IMR-90 (cell line): ENCODE measurements around the gene SCAMP4. TPM values are rescaled to one million over a fixed set of nuclear protein-coding genes. Genes with fewer than 3 reads are reported as not detected.

ENCODE experiments used
- ATAC-seq: fragments of 200-7000 bp; cut with Tn5 transposase; 2 replicates; pipeline ENCODE4 v1.9.1; 2020; ENCODE audit warnings: low read depth, mild to moderate bottlenecking, moderate library complexity
- BruUV-seq: library from RNA; stranded (reverse); fragments of 400-500 nt; replicated peaks from 2 replicates; lab custom pipeline; 2021; lab: Mats Ljungman, UMichigan
- CTCF ChIA-PET: fragments of 300-600 bp; formaldehyde crosslinking; extraction: SDS; loops from one replicate; lab custom pipeline; 2021; ENCODE audit warnings: antibody characterized with exemption; lab: Yijun Ruan, JAX
- POLR2A ChIA-PET: fragments of 300-600 bp; sonication (Branson Sonifier 250); formaldehyde crosslinking; loops from one replicate; lab custom pipeline; 2022; ENCODE audit warnings: antibody characterized with exemption; ENCODE audit not compliant: unreplicated experiment; lab: Charles Lee
- DNase-seq: peaks from one replicate; pipeline ENCODE4 v3.0.0; 2013
- H2AFZ ChIP-seq: replicated peaks from 2 replicates; pipeline ENCODE3; 2013; ENCODE audit warnings: low read length, mild to moderate bottlenecking; ENCODE audit not compliant: poor library complexity
- H2AK5ac ChIP-seq: 2 replicates; pipeline ENCODE4 v1.6.1; 2013; ENCODE audit warnings: low read depth, low read length, inconsistent platforms
- H2AK9ac ChIP-seq: replicated peaks from 2 replicates; pipeline ENCODE3; 2013; ENCODE audit warnings: mild to moderate bottlenecking, low read depth, low read length, moderate library complexity; ENCODE audit not compliant: poor library complexity
- H2BK120ac ChIP-seq: 2 replicates; pipeline ENCODE4 v1.6.1; 2013; ENCODE audit warnings: low read depth, low read length, inconsistent platforms
- H2BK15ac ChIP-seq: 3 replicates; pipeline ENCODE4 v1.6.1; 2013; ENCODE audit warnings: low read depth, low read length, inconsistent platforms
- H2BK20ac ChIP-seq: 2 replicates; pipeline ENCODE4 v1.6.1; 2013; ENCODE audit warnings: low read depth, mild to moderate bottlenecking, inconsistent platforms, low read length, moderate library complexity
- H2BK5ac ChIP-seq: 2 replicates; pipeline ENCODE4 v1.6.1; 2013; ENCODE audit warnings: mild to moderate bottlenecking, low read depth, low read length, inconsistent platforms; ENCODE audit not compliant: poor library complexity, severe bottlenecking
- H3K14ac ChIP-seq: replicated peaks from 2 replicates; pipeline ENCODE4 v1.6.1; 2013; ENCODE audit warnings: low read depth, low read length, inconsistent platforms
- H3K18ac ChIP-seq: 2 replicates; pipeline ENCODE4 v1.6.1; 2013; ENCODE audit warnings: low read depth, low read length, control low read depth
- H3K23ac ChIP-seq: 2 replicates; pipeline ENCODE4 v1.6.1; 2013; ENCODE audit warnings: low read depth, low read length, inconsistent platforms
- H3K27ac ChIP-seq: 2 replicates; pipeline ENCODE4 v1.5.1; 2013; ENCODE audit warnings: mild to moderate bottlenecking, control low read depth, low read length; ENCODE audit not compliant: insufficient read depth
- H3K27me3 ChIP-seq: 2 replicates; pipeline ENCODE4 v1.6.1; 2013; ENCODE audit warnings: low read length; ENCODE audit not compliant: control insufficient read depth, insufficient read depth
- H3K36me3 ChIP-seq: 2 replicates; pipeline ENCODE4 v1.6.1; 2013; ENCODE audit warnings: low read length, mixed read lengths; ENCODE audit not compliant: control insufficient read depth, insufficient read depth
- H3K4ac ChIP-seq: 2 replicates; pipeline ENCODE4 v1.6.1; 2013; ENCODE audit warnings: low read depth, low read length, inconsistent platforms
- H3K4me1 ChIP-seq: 2 replicates; pipeline ENCODE4 v1.6.1; 2013; ENCODE audit warnings: low read length, mixed read lengths; ENCODE audit not compliant: control insufficient read depth, insufficient read depth
- H3K4me2 ChIP-seq: 2 replicates; pipeline ENCODE4 v1.6.1; 2013; ENCODE audit warnings: low read depth, mild to moderate bottlenecking, control low read depth, low read length, moderate library complexity
- H3K4me3 ChIP-seq: 2 replicates; pipeline ENCODE4 v1.5.1; 2013; ENCODE audit warnings: low read depth, mild to moderate bottlenecking, control low read depth, low read length, moderate library complexity; ENCODE audit not compliant: insufficient read depth
- H3K56ac ChIP-seq: 2 replicates; pipeline ENCODE4 v1.6.1; 2013; ENCODE audit warnings: low read length, inconsistent platforms; ENCODE audit not compliant: insufficient read depth; ENCODE audit errors: extremely low read depth
- H3K79me1 ChIP-seq, 2 experiments: 2 replicates each; pipeline ENCODE4 v1.6.1; 2013; ENCODE audit warnings: low read length in 2 of 2, inconsistent platforms in 1 of 2, low read depth in 1 of 2
- H3K9ac ChIP-seq: 2 replicates; pipeline ENCODE4 v1.6.1; 2013; ENCODE audit warnings: low read depth, low read length, control low read depth
- H3K9me1 ChIP-seq: 2 replicates; pipeline ENCODE4 v1.6.1; 2013; ENCODE audit warnings: low read length, inconsistent platforms; ENCODE audit not compliant: insufficient read depth
- H3K9me3 ChIP-seq: 2 replicates; pipeline ENCODE4 v1.6.1; 2013; ENCODE audit warnings: low read length; ENCODE audit not compliant: control insufficient read depth, insufficient read depth
- H4K20me1 ChIP-seq: 2 replicates; pipeline ENCODE4 v1.6.1; 2013; ENCODE audit warnings: low read length, inconsistent platforms; ENCODE audit not compliant: insufficient read depth
- H4K5ac ChIP-seq: 2 replicates; pipeline ENCODE4 v1.6.1; 2013; ENCODE audit warnings: mild to moderate bottlenecking, low read depth, low read length, control low read depth
- H4K8ac ChIP-seq, 2 experiments: 2 replicates each; pipeline ENCODE4 v1.6.1; 2013; ENCODE audit warnings: low read depth in 2 of 2, low read length in 2 of 2, control low read depth in 1 of 2, inconsistent platforms in 1 of 2
- H4K91ac ChIP-seq: 2 replicates; pipeline ENCODE4 v1.6.1; 2013; ENCODE audit warnings: low read depth, low read length, inconsistent platforms; ENCODE audit not compliant: insufficient read depth
- NFE2L2 ChIP-seq: fragments of 150-350 bp; IDR thresholded peaks from 2 replicates; pipeline ENCODE4 v1.6.1; 2016; ENCODE audit warnings: low read depth, mild to moderate bottlenecking, low read length
- RCOR1 ChIP-seq: IDR thresholded peaks from 2 replicates; pipeline ENCODE4 v1.6.1; 2012; ENCODE audit warnings: mild to moderate bottlenecking, low read length, improper control_type of control experiment; ENCODE audit not compliant: insufficient replicate concordance
- WGBS, 2 experiments: methylation state at CpG; one replicate each; pipeline versions ENCODE4 v1.1.5 to v1.1.7; 2013; ENCODE audit warnings: missing lambda C conversion rate in 2 of 2; ENCODE audit not compliant: insufficient read length in 1 of 2; ENCODE audit errors: extremely low coverage in 2 of 2; 5-methylcytosine and 5-hydroxymethylcytosine counted together
- dilution Hi-C: fragments of 300-500 bp; cut with HindIII; formaldehyde crosslinking; loops from one replicate; pipeline ENCODE4 v1.14.3; 2018; ENCODE audit warnings: low sequenced_read_pairs; ENCODE audit not compliant: unreplicated experiment
- in situ Hi-C: fragments of 300-500 bp; cut with MboI; formaldehyde crosslinking; loops from 3 replicates; pipeline ENCODE4 v1.14.3; 2019; ENCODE audit warnings: low sequenced_read_pairs, inconsistent platforms, mixed read lengths
- intact Hi-C: fragments of 100-400 bp; cut with micrococcal nuclease; formaldehyde crosslinking; loops from 2 replicates; pipeline ENCODE4 v1.10.0; 2022
- polyA plus RNA-seq, 3 experiments: library from polyadenylated mRNA; depleted of rRNA; stranded (reverse); fragments of >200 nt; gene quantifications; 2 replicates each; pipeline ENCODE4 v1.2.3, GENCODE V29; 2012; ENCODE audit warnings: low replicate concordance in 1 of 3
- total RNA-seq: library from RNA; depleted of rRNA; stranded (reverse); fragments of >200 nt; gene quantifications from 2 replicates; pipeline ENCODE4 v1.2.3, GENCODE V29; 2012

SCAMP4 gene
- total and polyA plus RNA-seq, 2 of the 4 experiments (the other 2 are of a cell fraction) = 16.1 to 28.1 TPM

- dilution Hi-C loops = no loop called here
- no peak overlapping the region for H3K9ac ChIP-seq
- H3K36me3 ChIP-seq = no peaks in the 10 kb centered on the region
- H3K27ac ChIP-seq = no peak overlapping the region
- no peak overlapping the region for H3K4me2 ChIP-seq
- H3K4me3 ChIP-seq = no peak overlapping the region
- no peak overlapping the region for H3K23ac ChIP-seq
- H2AK5ac ChIP-seq = no peak overlapping the region
- H4K5ac ChIP-seq = no peak overlapping the region
- no peaks in the 10 kb centered on the region for H3K27me3 ChIP-seq
- H3K4me1 ChIP-seq = peaks cover 2% of the 10 kb centered on the region; the same call in 1 of the 2 replicates
- H3K56ac ChIP-seq = no peak overlapping the region
- H4K91ac ChIP-seq = no peak overlapping the region
- DNase-seq (no peak), ATAC-seq (no peak)
- TF ChIP-seq NFE2L2 (no peak), RCOR1 (no peak)
- WGBS, 2 experiments = 83% methylated on average over 13 of the region's 24 CpGs; no CpG with 5 or more reads in 1 of the 2 experiments
- CTCF ChIA-PET = no interaction called here
- peaks cover 2% of the 10 kb centered on the region for H4K20me1 ChIP-seq
- no peak overlapping the region for H2AFZ ChIP-seq
- no peak overlapping the region for H2BK120ac ChIP-seq
- H3K79me1 ChIP-seq = peaks cover 5 to 18% of the 10 kb centered on the region in 2 experiments; a peak in 2 of 4 replicates
- POLR2A ChIA-PET = no interaction called here
- H2AK9ac ChIP-seq = no peak overlapping the region
- no peak overlapping the region for H3K4ac ChIP-seq
- H2BK15ac ChIP-seq = no peak overlapping the region
- BruUV-seq = no TSS peak
- in situ Hi-C loops = no loop called here
- H3K9me3 ChIP-seq = no peaks in the 10 kb centered on the region; the same call in 1 of the 2 replicates
- no peak overlapping the region for H3K14ac ChIP-seq
- no peak overlapping the region for H3K18ac ChIP-seq
- H4K8ac ChIP-seq = no peak overlapping the region
- no peak overlapping the region for H2BK20ac ChIP-seq
- intact Hi-C loops = no loop called here
- no peak overlapping the region for H2BK5ac ChIP-seq
- H3K9me1 ChIP-seq = peaks cover 5% of the 10 kb centered on the region; the same call in 1 of the 2 replicates
These were observed 31.9 kb downstream of the SCAMP4 start for GRCh38 chr19:1936916-1937610.
